Adrenal gland (tissue), 12 donors: ENCODE measurements around the gene COL18A1. TPM values are rescaled to one million over a fixed set of nuclear protein-coding genes. Genes with fewer than 3 reads are reported as not detected.

Experiments used
- DNase-seq, 7 donors: peaks; one replicate each; pipeline ENCODE4 v3.0.0-alpha.2; 2019 to 2020
- H3K27ac ChIP-seq, 5 donors: fragments of 200-600 bp; sonication (generic) in 4 of 5; 1 replicate in 3 of 5; 2 replicates in 2 of 5; pipeline versions ENCODE4 v1.5.1 to v1.8.0; 2016 to 2020; ENCODE audit warnings: mild to moderate bottlenecking in 1 of 5
- H3K27me3 ChIP-seq: fragments of 200-600 bp; 2 replicates; pipeline ENCODE4 v1.8.0; 2021
- H3K36me3 ChIP-seq, 2 donors: fragments of 200-600 bp; replicated peaks in 1 of 2; 1 replicate in 1 of 2; 2 replicates in 1 of 2; pipeline versions ENCODE4 v1.5.1 to v1.8.0; 2018 to 2022
- H3K4me1 ChIP-seq, 2 donors: fragments of 200-600 bp; replicated peaks in 1 of 2; 1 replicate in 1 of 2; 2 replicates in 1 of 2; pipeline versions ENCODE4 v1.5.1 to v1.8.0; 2018 to 2021
- H3K4me3 ChIP-seq, 4 donors: fragments of 200-600 bp; sonication (generic) in 3 of 4; one replicate each; pipeline ENCODE4 v1.5.1; 2016 to 2018
- H3K9me3 ChIP-seq, 3 donors: fragments of 200-600 bp; sonication (generic) in 1 of 3; replicated peaks in 1 of 3; 1 replicate in 2 of 3; 2 replicates in 1 of 3; pipeline versions ENCODE4 v1.5.1 to v1.8.0; 2016 to 2021
- POLR2A ChIP-seq, 2 donors: fragments of 450-650 bp; IDR thresholded peaks; one replicate each; pipeline ENCODE4 v1.6.1; 2017; ENCODE audit warnings: antibody characterized with exemption in 2 of 2, mild to moderate bottlenecking in 2 of 2, moderate library complexity in 1 of 2
- WGBS, 4 donors: extraction: QIAGEN DNeasy Blood & Tissue Kit in 2 of 4; methylation state at CpG; one replicate each; pipeline versions ENCODE4 v1.1.5 to v1.1.7; 2013 to 2017; 5-methylcytosine and 5-hydroxymethylcytosine counted together
- intact Hi-C, 2 donors: fragments of 100-400 bp; cut with DNase I; formaldehyde crosslinking; loops; one replicate each; pipeline versions ENCODE4 v1.14.1 to v1.15.0; 2022 to 2023
- polyA plus RNA-seq, 3 donors: library from polyadenylated mRNA; stranded (reverse); fragments of 200-250 nt in 2 of 3; fragments of 350-450 nt in 1 of 3; fragmentation: Illumina TruSeq in 1 of 3; extraction: RNeasy Lipid Tissue Mini Kit (QIAGEN cat#74804) in 1 of 3; gene quantifications; one replicate each; pipeline ENCODE4 v1.2.3, GENCODE V29; 2013 to 2014
- total RNA-seq, 9 donors: library from RNA; depleted of rRNA in 4 of 9; stranded (reverse); fragments of >200 nt in 4 of 9; fragments of 120-200 nt in 1 of 9; fragmentation: NEBNext Ultra II Directional in 1 of 9; extraction: Animal tissue kit (Norgen Biotek cat#: 25700) in 1 of 9; gene quantifications; one replicate each; pipeline versions ENCODE4 v1.1.0 to v1.2.4, GENCODE V29; 2013 to 2023
- TF ChIP-seq, protein P1 (sequence below), 6 experiments: fragments of 450-650 bp in 4 of 6; fragments of 200-600 bp in 2 of 6; sonication (generic) in 1 of 6; IDR thresholded peaks; 1 replicate in 5 of 6; 2 replicates in 1 of 6; pipeline versions ENCODE4 v1.5.1 to v1.8.0; 2016 to 2021; ENCODE audit warnings: antibody characterized with exemption in 6 of 6, mild to moderate bottlenecking in 2 of 6, moderate library complexity in 1 of 6
- donor health status: healthy with polysubstance abuse.
- donor health status: Bipolar disorder and iron deficiency.
- donor health status: DM: yes; HTN: yes; CAD: no.
- donor health status: DM: no; HTN: no; CAD: no.
- donor health status: DM: no; HTN: no; CAD: no.
- donor health status: DM: yes; HTN: yes; CAD: no.

Gene COL18A1
- total and polyA plus RNA-seq, 12 donors = 10.9 to 244 (median 141) TPM

GRCh38 chr21:45416620-45417019, 11.7 kb downstream of the COL18A1 start:
- H3K4me1 ChIP-seq = peaks cover 19 to 54% of the 10 kb centered on the region in 2 donors
- no peaks in the 10 kb centered on the region for H3K27me3 ChIP-seq
- no peak overlapping the region for H3K4me3 ChIP-seq
- WGBS, 4 donors = 76 to 85% (median 83%) methylated on average over 7 to 8 of the region's 8 CpGs
- intact Hi-C loops = no loop called here
- H3K27ac ChIP-seq = no peak overlapping the region
- peak in 2 of 7 donors; percentile 11 to 12 for DNase-seq
- TF ChIP-seq, protein P1, sequence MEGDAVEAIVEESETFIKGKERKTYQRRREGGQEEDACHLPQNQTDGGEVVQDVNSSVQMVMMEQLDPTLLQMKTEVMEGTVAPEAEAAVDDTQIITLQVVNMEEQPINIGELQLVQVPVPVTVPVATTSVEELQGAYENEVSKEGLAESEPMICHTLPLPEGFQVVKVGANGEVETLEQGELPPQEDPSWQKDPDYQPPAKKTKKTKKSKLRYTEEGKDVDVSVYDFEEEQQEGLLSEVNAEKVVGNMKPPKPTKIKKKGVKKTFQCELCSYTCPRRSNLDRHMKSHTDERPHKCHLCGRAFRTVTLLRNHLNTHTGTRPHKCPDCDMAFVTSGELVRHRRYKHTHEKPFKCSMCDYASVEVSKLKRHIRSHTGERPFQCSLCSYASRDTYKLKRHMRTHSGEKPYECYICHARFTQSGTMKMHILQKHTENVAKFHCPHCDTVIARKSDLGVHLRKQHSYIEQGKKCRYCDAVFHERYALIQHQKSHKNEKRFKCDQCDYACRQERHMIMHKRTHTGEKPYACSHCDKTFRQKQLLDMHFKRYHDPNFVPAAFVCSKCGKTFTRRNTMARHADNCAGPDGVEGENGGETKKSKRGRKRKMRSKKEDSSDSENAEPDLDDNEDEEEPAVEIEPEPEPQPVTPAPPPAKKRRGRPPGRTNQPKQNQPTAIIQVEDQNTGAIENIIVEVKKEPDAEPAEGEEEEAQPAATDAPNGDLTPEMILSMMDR (IDR thresholded peaks at IDR 0.05) = no peak
- TF ChIP-seq POLR2A (IDR thresholded peaks at IDR 0.05) = no peak
- H3K9me3 ChIP-seq = no peaks in the 10 kb centered on the region
- H3K36me3 ChIP-seq = no peaks in the 10 kb centered on the region

GRCh38 chr21:45417256-45417950, 12.4 kb downstream of the COL18A1 start:
- intact Hi-C loops = no loop called here
- H3K4me3 ChIP-seq = no peak overlapping the region
- no peaks in the 10 kb centered on the region for H3K9me3 ChIP-seq
- peak overlapping the region in 2 of 5 donors; percentile 34 to 59 for H3K27ac ChIP-seq
- no peak for TF ChIP-seq POLR2A (IDR thresholded peaks at IDR 0.05)
- TF ChIP-seq, protein P1 (IDR thresholded peaks at IDR 0.05) = no peak
- 43 to 80% (median 75%) methylated on average over 9 to 22 of the region's 22 CpGs for WGBS, 4 donors
- H3K27me3 ChIP-seq = no peaks in the 10 kb centered on the region
- peaks cover 20 to 55% of the 10 kb centered on the region in 2 donors for H3K4me1 ChIP-seq
- no peaks in the 10 kb centered on the region for H3K36me3 ChIP-seq
- peak in 2 of 7 donors; percentile 16 to 21 for DNase-seq

DNA sequence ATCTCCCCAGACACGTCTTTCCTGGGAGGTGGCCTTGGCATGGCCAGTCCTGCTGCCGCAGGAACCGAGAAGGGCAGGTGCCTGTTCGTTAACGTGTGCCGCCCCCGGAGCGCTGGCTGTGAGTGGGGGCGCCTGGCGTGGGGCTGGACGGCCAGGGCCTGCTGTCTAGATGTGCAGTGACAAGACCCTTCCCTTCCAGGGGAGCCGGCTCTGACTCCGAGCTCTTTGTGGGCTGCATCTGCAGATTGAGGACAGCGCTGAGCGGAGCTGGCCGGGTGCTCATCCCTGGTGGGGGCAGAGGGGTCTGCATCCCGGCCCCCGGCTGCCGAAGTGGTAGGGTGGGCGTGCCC, 13.0 kb downstream of the COL18A1 start:
- DNase-seq = peak in 2 of 7 donors; percentile 30 to 51
- Histone ChIP-seq H3K4me3 (no peak overlapping the region), H3K36me3 (no peaks in the 10 kb centered on the region), H3K9me3 (no peaks in the 10 kb centered on the region), H3K4me1 (peaks cover 20 to 51% of the 10 kb centered on the region in 2 donors), H3K27ac (peak overlapping the region in 2 of 5 donors; percentile 34 to 59), H3K27me3 (no peaks in the 10 kb centered on the region)
- TF ChIP-seq, protein P1 (IDR thresholded peaks at IDR 0.05) = no peak
- no peak for TF ChIP-seq POLR2A (IDR thresholded peaks at IDR 0.05)
- 56 to 81% (median 77%) methylated on average over 10 to 20 of the region's 20 CpGs; no CpG with 5 or more reads in 1 of the 4 donors for WGBS, 4 donors
- intact Hi-C loops = no loop called here

DNA sequence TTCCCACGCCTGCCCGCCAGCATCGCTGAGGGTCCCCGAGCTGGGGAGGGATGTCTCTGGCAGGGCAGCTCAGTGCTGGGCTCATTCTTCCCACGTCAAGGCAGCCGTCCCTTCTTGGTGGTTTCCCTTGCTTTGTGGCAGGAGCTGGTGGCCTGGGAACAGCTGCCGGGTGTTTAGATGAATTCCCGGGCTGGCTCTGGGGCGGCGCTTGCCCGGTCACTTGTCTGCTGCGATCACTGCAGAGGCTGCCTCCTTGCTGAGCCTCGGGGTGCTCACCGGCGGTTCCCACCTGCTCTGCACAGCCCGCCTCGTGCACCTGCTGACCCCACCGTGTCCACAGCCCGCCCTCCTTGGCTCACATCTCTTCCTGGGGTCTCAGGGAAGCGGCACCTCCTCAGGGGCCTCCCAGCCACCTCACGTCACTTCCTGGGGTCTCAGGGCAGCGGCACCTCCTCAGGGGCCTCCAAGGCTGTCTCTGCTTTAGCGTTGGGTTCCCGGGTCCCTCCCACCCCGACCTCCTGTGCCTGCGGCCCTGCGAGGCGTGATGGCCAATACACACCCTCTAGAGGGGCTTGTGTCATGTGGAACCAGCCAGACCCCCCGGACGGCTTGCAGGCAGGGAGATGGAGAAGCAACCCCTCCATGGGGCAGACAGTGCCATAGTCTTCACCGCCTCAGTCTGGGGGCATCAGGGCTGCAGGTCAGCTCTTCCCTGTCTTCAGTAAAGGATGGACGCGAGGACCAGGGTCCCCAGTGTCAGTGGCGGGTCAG, 13.5 kb downstream of the COL18A1 start:
- H3K4me3 ChIP-seq = no peak overlapping the region
- H3K4me1 ChIP-seq = peaks cover 20 to 45% of the 10 kb centered on the region in 2 donors
- DNase-seq = peak in 1 of 7 donors; percentile 17
- H3K27me3 ChIP-seq = no peaks in the 10 kb centered on the region
- intact Hi-C loops = no loop called here
- no peaks in the 10 kb centered on the region for H3K9me3 ChIP-seq
- no peaks in the 10 kb centered on the region for H3K36me3 ChIP-seq
- 83 to 84% (median 83%) methylated on average over 28 to 34 of the region's 34 CpGs for whole genome bisulfite sequencing, 4 donors
- peak overlapping the region in 2 of 5 donors; percentile 34 to 59 for H3K27ac ChIP-seq
- no peak for TF ChIP-seq POLR2A (IDR thresholded peaks at IDR 0.05)
- TF ChIP-seq, protein P1 (IDR thresholded peaks at IDR 0.05) = no peak
